K562 (cell line): ENCODE measurements around the gene SNRNP70. TPM values are rescaled to one million over a fixed set of nuclear protein-coding genes. Genes with fewer than 3 reads are reported as not detected.
A peak's percentile ranks its signal among the peaks of the same experiment; 100 is the strongest.

Experiments
- ATAC-seq: fragments of 200-7000 bp; cut with Tn5 transposase; 3 replicates; pipeline ENCODE4 v1.9.1; 2020; ENCODE audit warnings: moderate library complexity
- BruUV-seq: library from RNA; stranded (reverse); fragments of 400-500 nt; replicated peaks from 2 replicates; lab custom pipeline; 2021; lab: Mats Ljungman, UMichigan
- CTCF ChIA-PET: fragments of 300-600 bp; formaldehyde crosslinking; extraction: SDS; loops from one replicate; lab custom pipeline; 2021; ENCODE audit warnings: low intra/inter-chr PET ratio; lab: Yijun Ruan, JAX
- POLR2A ChIA-PET: fragments of 300-600, 350-650 bp; sonication (Branson Sonifier 250); formaldehyde crosslinking; extraction: SDS; loops from one replicate; lab custom pipeline; 2021; ENCODE audit warnings: antibody characterized with exemption, inconsistent platforms; lab: Yijun Ruan, JAX
- DNase-seq, 4 experiments: peaks; one replicate each; pipeline versions ENCODE4 v3.0.0 to v3.0.0-alpha.2; 2011 to 2018; ENCODE audit warnings: low spot score in 3 of 4, mixed read lengths in 3 of 4; ENCODE audit errors: extremely low read depth in 1 of 4
- FAIRE-seq: peaks from 2 replicates; lab custom pipeline; 2011; peaks lifted over from hg19 to GRCh38; lab: Jason Lieb, UNC
- H2AFZ ChIP-seq: 2 replicates; pipeline ENCODE4 v1.6.0; 2011; ENCODE audit warnings: low read depth, low read length, control low read depth, inconsistent platforms
- H3K27ac ChIP-seq: fragments of 200-600 bp; 3 replicates; pipeline ENCODE4 v1.8.0; 2011; ENCODE audit warnings: low read depth, mild to moderate bottlenecking, control low read depth, inconsistent platforms, low read length, moderate library complexity, mixed read lengths; ENCODE audit errors: extremely low read depth
- H3K27me3 ChIP-seq, 2 experiments: fragments of 300-600 bp in 1 of 2; 2 replicates in 1 of 2; 3 replicates in 1 of 2; pipeline versions ENCODE4 v1.6.0 to v1.8.0; 2011; ENCODE audit warnings: inconsistent platforms in 2 of 2, low read length in 2 of 2, mild to moderate bottlenecking in 1 of 2, mixed read lengths in 1 of 2, moderate library complexity in 1 of 2; ENCODE audit not compliant: control insufficient read depth in 2 of 2, insufficient read depth in 2 of 2
- H3K36me3 ChIP-seq: fragments of 300-600 bp; 3 replicates; pipeline ENCODE4 v1.8.0; 2011; ENCODE audit warnings: mild to moderate bottlenecking, low read length, inconsistent platforms; ENCODE audit not compliant: control insufficient read depth, insufficient read depth
- H3K4me1 ChIP-seq, 2 experiments: fragments of 200-600 bp in 1 of 2; replicated peaks in 1 of 2; 2 replicates in 1 of 2; 3 replicates in 1 of 2; pipeline versions ENCODE4 v1.5.1 to v1.8.0; 2011; ENCODE audit warnings: inconsistent platforms in 2 of 2, low read length in 2 of 2, mild to moderate bottlenecking in 1 of 2, mixed read lengths in 1 of 2, moderate library complexity in 1 of 2; ENCODE audit not compliant: control insufficient read depth in 2 of 2, insufficient read depth in 2 of 2
- H3K4me2 ChIP-seq: 2 replicates; pipeline ENCODE4 v1.6.1; 2011; ENCODE audit warnings: low read length, control low read depth, inconsistent platforms, mixed read lengths; ENCODE audit not compliant: insufficient read depth
- H3K4me3 ChIP-seq: fragments of 200-600 bp; sonication (generic), shearing (Covaris generic); 2 replicates; pipeline ENCODE4 v1.5.1; 2016; ENCODE audit warnings: control low read depth, inconsistent platforms
- H3K79me2 ChIP-seq: fragments of 200-600 bp; 3 replicates; pipeline ENCODE4 v1.8.0; 2011; ENCODE audit warnings: low read length, inconsistent platforms; ENCODE audit not compliant: control insufficient read depth, insufficient read depth
- H3K9ac ChIP-seq, 2 experiments: 2 replicates each; pipeline versions ENCODE4 v1.6.0 to v1.6.1; 2011; ENCODE audit warnings: low read depth in 2 of 2, low read length in 2 of 2, control low read depth in 1 of 2, inconsistent platforms in 1 of 2, mild to moderate bottlenecking in 1 of 2, mixed read lengths in 1 of 2; ENCODE audit not compliant: insufficient read depth in 1 of 2
- H3K9me1 ChIP-seq: one replicate; pipeline ENCODE4 v1.6.0; 2011; ENCODE audit warnings: inconsistent platforms, mild to moderate bottlenecking, low read length, moderate library complexity; ENCODE audit not compliant: control insufficient read depth, insufficient read depth
- H3K9me3 ChIP-seq: replicated peaks from 2 replicates; pipeline ENCODE4 v1.5.1; 2011; ENCODE audit warnings: low read depth, low read length, inconsistent platforms; ENCODE audit not compliant: control insufficient read depth, insufficient read depth
- H4K20me1 ChIP-seq: replicated peaks from 2 replicates; pipeline ENCODE4 v1.6.1; 2011; ENCODE audit warnings: low read length, inconsistent platforms, mixed read lengths; ENCODE audit not compliant: control insufficient read depth, insufficient read depth
- CCAR2 ChIP-seq: fragments of 200-400 bp; formaldehyde crosslinking; IDR thresholded peaks from 2 replicates; pipeline ENCODE4 v1.6.1; 2017; ENCODE audit warnings: mild to moderate bottlenecking, low read depth, low read length
- FOXM1 ChIP-seq, 2 experiments: fragments of 450-650 bp in 1 of 2; sonication (generic) in 1 of 2; formaldehyde crosslinking in 1 of 2; IDR thresholded peaks; 2 replicates each; pipeline versions ENCODE4 v1.6.1 to v1.9.0; 2017 to 2022; ENCODE audit warnings: low read depth in 2 of 2, mild to moderate bottlenecking in 2 of 2, missing genetic modification reagents in 1 of 2, moderate library complexity in 1 of 2
- HES1 ChIP-seq: fragments of 450-650 bp; IDR thresholded peaks from 2 replicates; pipeline ENCODE4 v1.6.1; 2016; ENCODE audit warnings: low read depth, mild to moderate bottlenecking, moderate library complexity
- MAX ChIP-seq: sonication (generic); formaldehyde crosslinking; IDR thresholded peaks from 2 replicates; pipeline ENCODE4 v1.9.0; 2022; ENCODE audit warnings: mild to moderate bottlenecking, missing genetic modification reagents
- POLR2G ChIP-seq: fragments of 200-400 bp; formaldehyde crosslinking; IDR thresholded peaks from 2 replicates; pipeline ENCODE4 v1.6.1; 2017; ENCODE audit warnings: low read depth, mild to moderate bottlenecking, antibody characterized with exemption, low read length, moderate library complexity
- RHOXF2B ChIP-seq: fragments of 250-450 bp; sonication (Bioruptor Pico); conservative IDR thresholded peaks from 2 replicates; pipeline ENCODE4 v1.5.1; 2021
- ZNF23 ChIP-seq: fragments of 250-450 bp; sonication (Bioruptor Pico); IDR thresholded peaks from 2 replicates; pipeline ENCODE4 v1.4.0; 2020; ENCODE audit warnings: mild to moderate bottlenecking
- WGBS: fragments of 100-300 bp; shearing (Covaris generic); methylation state at CpG from one replicate; pipeline ENCODE4 v1.1.6; 2016; ENCODE audit warnings: low coverage, mixed read lengths; ENCODE audit not compliant: insufficient coverage; ENCODE audit errors: missing lambda C conversion rate; 5-methylcytosine and 5-hydroxymethylcytosine counted together
- in situ Hi-C: fragments of 300-500 bp; cut with MboI; formaldehyde crosslinking; loops from 4 replicates; pipeline ENCODE4 v1.15.0; 2018; ENCODE audit warnings: inconsistent platforms, mixed read lengths
- intact Hi-C: fragments of 100-400 bp; cut with micrococcal nuclease; formaldehyde crosslinking; loops from 2 replicates; pipeline ENCODE4 v1.14.2; 2022
- polyA plus RNA-seq, 8 experiments: library from polyadenylated mRNA; depleted of rRNA in 4 of 8; stranded (reverse) in 5 of 8; unstranded in 3 of 8; fragments of >200 nt; fragmentation: Nextera tagmentation in 2 of 8; fragmentation: Illumina TruSeq in 1 of 8; extraction: Ambion mirVana in 2 of 8; extraction: Trizol in 1 of 8; gene quantifications; 2 replicates each; pipeline versions ENCODE4 v1.2.1 to v1.2.3, GENCODE V29; 2011 to 2014; ENCODE audit warnings: inconsistent platforms in 1 of 8, missing spikeins in 1 of 8
- total RNA-seq, 7 experiments: library from RNA; depleted of rRNA in 6 of 7; stranded (reverse); fragments of >200 nt in 6 of 7; fragmentation: Illumina TruSeq in 2 of 7; extraction: Trizol in 2 of 7; gene quantifications; 2 replicates each; pipeline versions ENCODE4 v1.2.1 to v1.2.3, GENCODE V29; 2011 to 2021; ENCODE audit warnings: low replicate concordance in 1 of 7

The SNRNP70 gene
- total and polyA plus RNA-seq, 9 of the 15 experiments (the other 6 are each of a cell fraction or from before 2014, with no cell fraction given) = 2.8 to 496 (median 136) TPM

- Histone ChIP-seq H3K9ac (peak overlapping the region in 1 of 2 experiments; percentile 54; a peak in 1 of 4 replicates), H3K27me3 (no peaks in the 10 kb centered on the region), H3K4me3 (no peak overlapping the region), H3K27ac (no peak overlapping the region), H3K4me1 (peaks cover 9 to 51% of the 10 kb centered on the region in 2 experiments; a peak in 3 of 5 replicates), H3K9me1 (no peaks in the 10 kb centered on the region), H3K4me2 (no peak overlapping the region), H4K20me1 (no peaks in the 10 kb centered on the region), H3K36me3 (peaks cover 46% of the 10 kb centered on the region; the same call in 2 of the 3 replicates), H2AFZ (no peak overlapping the region), H3K9me3 (no peaks in the 10 kb centered on the region), H3K79me2 (no peaks in the 10 kb centered on the region; the same call in 2 of the 3 replicates)
- ChIA-PET CTCF (no interaction called here), POLR2A (no interaction called here)
- WGBS = 87% methylated on average over 8 of the region's 10 CpGs
- in situ Hi-C loops = no loop called here
- FAIRE-seq = no peak
- ATAC-seq = no peak
- no peak for TF ChIP-seq CCAR2
- 0 out of 2 replicates have a peak, but pooled peaks have one; percentile 25 for TF ChIP-seq POLR2G
- TF ChIP-seq RHOXF2B = no peak
- no peak for TF ChIP-seq FOXM1 (IDR thresholded peaks at IDR 0.05; ENCODE audit: low read depth)
- no peak for TF ChIP-seq FOXM1 (CRISPR knock-in tag; IDR thresholded peaks at IDR 0.05; ENCODE audit: low read depth)
- TF ChIP-seq HES1 = no peak
- TF ChIP-seq ZNF23 (CRISPR knock-in tag) = no peak
- TF ChIP-seq MAX (CRISPR knock-in tag) = 0 out of 2 replicates have a peak, but pooled peaks have one; percentile 20
- intact Hi-C loops = no loop called here
- no TSS peak for BruUV-seq
- DNase-seq = no peak
These were observed 51.5 kb downstream of the SNRNP70 start for GRCh38 chr19:49136771-49137171.
